ENCODE measurements around the gene ST14.
"Not testable (repeated sequence)": the region's sequence is repeated elsewhere in the genome, so short reads cannot be mapped to it uniquely, and the experiment has no call there.

The ST14 gene

DNA sequence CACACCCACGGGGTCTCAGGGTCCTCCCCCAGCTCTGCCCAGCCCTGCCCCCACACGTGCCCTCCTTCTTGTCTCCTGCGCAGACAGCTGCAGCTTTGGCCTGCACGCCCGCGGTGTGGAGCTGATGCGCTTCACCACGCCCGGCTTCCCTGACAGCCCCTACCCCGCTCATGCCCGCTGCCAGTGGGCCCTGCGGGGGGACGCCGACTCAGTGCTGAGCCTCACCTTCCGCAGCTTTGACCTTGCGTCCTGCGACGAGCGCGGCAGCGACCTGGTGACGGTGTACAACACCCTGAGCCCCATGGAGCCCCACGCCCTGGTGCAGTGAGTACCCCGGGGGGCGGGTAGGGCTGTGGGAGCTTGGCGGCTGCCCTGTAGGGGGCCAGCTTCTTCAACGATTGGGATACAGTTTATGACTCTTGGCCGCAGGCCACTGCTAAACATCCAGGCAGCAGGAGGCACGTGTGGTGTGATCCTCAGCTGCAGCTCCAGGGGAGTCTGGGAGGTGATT lies 30.8 kb downstream of the ST14 start:
- DNase-seq = no peak

DNA sequence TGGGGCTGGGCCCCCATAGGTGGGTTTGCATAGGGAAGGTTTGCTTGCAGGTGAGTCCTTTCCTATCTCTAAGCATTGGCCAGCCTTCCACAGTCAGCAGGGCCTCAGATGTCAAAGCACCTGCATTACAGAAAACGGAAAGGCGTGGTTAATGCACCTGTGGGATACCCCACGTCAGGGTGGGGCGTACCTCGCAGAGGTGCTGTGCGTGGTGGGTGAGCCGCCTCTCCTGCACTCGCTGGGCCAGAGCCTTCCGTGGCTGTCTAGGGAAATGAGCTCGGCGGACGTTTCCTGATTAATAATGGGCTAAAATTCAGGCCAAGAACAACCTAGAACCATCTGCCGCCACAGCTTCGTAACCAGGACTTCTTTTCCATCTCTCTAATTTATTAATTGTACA lies 32.3 kb downstream of the ST14 start:
- DNase-seq = no peak

DNA sequence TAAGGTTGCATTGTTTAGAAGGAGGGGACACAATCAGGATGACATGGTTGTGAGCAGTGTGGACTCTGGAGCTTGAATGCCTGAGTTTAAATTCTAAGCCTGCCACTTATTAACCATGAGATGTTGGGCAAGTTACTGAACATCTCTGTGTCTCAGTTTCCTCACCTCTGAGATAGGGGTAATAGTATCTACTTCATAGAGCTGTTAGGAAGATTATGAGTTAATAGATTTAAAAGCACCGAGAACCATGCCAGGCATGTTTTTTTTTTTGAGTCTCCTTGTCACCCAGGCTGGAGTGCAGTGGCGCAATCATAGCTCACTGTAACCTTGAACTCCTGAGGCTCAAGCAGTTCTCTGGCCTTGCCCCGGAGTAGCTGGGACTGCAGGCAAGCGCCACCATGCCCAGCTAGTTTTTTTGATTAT lies 33.3 kb downstream of the ST14 start:
- no peak for DNase-seq

DNA sequence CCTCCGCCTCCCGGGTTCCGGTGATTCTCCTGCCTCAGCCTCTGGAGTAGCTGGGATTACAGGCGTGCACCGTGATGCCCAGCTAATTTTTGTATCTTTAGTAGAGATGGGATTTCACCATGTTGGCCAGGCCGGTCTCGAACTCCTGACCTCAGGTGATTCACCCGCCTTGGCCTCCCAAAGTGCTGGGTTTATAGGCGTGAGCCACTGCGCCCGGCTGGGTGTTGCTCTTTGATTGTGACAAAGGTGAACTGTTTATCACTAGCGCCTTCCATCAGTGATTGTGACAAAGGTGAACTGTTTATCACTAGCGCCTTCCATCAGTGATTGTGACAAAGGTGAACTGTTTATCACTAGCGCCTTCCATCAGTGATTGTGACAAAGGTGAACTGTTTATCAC lies 34.0 kb downstream of the ST14 start:
- not testable (repeated sequence) for DNase-seq

DNA sequence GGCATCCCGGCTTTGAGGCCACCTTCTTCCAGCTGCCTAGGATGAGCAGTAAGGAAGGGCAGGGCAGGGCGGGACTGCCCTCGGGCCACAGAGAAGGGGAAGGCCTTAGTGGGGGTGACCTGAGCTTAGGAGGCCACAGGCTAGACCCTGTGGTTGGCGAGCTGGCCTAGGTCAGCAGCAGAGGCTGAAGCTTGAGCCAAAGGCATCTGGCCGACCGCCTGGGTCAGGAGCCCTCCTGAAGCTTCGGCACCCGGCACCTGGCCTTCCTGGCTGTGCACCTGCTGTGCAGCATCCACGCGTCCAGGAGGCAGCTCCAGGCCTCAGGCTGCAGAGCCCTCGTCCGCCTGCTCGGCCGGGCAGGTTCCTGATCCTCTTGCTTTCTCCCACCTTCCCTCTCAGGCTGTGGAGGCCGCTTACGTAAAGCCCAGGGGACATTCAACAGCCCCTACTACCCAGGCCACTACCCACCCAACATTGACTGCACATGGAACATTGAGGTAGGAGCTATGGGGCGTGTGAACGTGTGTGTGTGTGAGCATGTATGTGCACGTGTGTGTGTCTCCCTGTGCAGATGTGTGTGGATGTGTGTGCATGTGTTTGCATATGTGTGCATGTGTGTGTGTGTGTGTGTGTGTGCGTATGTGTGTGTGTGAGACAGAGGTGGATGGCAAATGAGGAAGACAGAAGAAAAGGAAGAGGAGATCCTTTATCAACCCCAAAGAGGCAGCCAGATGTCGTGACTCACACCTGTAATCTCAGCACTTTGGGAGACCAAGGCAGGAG lies 34.9 kb downstream of the ST14 start:
- no peak for DNase-seq

DNA sequence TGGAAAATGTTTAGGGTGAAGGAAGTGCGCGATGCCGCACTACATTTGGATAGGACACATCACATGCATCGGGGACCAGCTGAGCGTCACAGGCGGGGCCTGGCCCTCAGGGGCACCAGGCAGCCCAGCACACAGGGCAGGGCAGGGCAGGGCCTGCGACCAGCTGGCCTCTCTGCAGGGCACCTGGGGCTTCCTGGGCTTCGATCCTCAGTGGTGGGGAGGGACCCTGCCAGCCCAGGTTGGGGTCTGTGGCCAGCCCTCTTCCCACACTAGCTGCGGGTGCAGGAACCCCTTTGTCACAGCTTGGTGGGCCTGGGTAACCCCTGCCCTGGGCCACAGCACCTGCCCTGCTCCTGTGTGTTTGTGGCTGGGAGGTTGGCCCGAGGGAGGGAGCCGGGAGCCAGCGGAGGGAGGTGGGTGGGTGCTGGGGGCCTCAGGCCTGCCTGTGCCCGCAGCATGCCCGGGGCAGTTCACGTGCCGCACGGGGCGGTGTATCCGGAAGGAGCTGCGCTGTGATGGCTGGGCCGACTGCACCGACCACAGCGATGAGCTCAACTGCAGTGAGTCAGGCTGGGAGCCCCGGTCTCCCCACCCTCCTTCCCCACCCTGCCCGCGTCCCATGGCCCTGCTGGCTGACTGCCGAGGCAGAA lies 37.9 kb downstream of the ST14 start:
- no peak for DNase-seq

DNA sequence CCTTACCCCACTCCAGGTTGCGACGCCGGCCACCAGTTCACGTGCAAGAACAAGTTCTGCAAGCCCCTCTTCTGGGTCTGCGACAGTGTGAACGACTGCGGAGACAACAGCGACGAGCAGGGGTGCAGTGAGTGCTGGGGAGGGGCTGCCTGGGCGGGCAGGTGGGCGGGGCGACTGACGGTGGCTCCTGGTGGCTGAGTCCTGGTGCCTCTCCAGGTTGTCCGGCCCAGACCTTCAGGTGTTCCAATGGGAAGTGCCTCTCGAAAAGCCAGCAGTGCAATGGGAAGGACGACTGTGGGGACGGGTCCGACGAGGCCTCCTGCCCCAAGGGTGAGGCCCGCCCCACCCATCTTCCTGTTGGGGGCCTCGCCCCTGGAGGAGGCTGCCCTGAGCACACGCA lies 38.7 kb downstream of the ST14 start:
- DNase-seq = no peak

DNA sequence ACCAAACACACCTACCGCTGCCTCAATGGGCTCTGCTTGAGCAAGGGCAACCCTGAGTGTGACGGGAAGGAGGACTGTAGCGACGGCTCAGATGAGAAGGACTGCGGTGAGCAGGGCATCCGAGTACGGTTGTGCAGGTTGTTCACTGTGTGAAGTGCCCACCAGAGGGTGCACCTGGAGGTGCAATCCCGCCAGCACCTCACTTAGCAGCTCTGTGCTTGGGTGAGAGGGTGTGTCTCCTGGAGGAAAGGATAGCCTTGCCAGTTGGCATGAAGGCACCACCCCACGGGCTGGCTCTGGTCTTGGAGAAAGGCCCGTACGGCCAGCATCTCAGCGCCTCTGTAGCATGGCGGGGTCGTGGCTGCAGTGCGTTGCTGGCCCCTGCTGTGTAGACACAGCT lies 39.4 kb downstream of the ST14 start:
- no peak for DNase-seq

DNA sequence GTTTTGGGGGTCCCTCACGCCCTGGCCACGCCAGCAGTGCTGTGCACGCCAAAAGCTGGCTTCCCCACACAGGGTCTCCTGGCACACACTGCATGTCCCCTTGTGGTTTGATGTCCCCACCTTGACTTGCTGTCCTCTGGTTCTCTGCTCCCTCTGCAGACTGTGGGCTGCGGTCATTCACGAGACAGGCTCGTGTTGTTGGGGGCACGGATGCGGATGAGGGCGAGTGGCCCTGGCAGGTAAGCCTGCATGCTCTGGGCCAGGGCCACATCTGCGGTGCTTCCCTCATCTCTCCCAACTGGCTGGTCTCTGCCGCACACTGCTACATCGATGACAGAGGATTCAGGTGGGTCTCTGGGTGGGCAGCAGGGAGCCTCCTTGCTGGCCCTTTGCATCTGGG lies 40.2 kb downstream of the ST14 start:
- no peak for DNase-seq

DNA sequence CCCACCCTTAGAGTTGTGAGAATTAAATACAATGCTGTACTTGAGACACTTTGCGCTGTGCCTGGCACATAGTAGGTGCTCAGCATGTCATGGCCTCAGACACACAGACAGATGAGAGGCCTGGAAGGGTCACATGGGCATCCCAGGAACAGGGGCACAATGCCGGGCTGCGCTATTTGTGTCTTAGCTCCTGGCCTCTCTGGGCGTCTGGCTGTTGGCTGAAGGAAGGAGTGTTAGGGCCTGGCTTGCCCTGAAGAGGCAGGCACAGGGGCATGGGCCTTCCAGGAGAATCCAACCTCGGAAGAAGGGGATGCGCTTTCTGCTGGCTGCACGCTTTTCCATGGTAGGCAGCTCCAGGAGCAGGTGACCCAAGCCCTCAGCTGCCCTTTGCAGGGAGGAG lies 41.4 kb downstream of the ST14 start:
- DNase-seq = no peak

DNA sequence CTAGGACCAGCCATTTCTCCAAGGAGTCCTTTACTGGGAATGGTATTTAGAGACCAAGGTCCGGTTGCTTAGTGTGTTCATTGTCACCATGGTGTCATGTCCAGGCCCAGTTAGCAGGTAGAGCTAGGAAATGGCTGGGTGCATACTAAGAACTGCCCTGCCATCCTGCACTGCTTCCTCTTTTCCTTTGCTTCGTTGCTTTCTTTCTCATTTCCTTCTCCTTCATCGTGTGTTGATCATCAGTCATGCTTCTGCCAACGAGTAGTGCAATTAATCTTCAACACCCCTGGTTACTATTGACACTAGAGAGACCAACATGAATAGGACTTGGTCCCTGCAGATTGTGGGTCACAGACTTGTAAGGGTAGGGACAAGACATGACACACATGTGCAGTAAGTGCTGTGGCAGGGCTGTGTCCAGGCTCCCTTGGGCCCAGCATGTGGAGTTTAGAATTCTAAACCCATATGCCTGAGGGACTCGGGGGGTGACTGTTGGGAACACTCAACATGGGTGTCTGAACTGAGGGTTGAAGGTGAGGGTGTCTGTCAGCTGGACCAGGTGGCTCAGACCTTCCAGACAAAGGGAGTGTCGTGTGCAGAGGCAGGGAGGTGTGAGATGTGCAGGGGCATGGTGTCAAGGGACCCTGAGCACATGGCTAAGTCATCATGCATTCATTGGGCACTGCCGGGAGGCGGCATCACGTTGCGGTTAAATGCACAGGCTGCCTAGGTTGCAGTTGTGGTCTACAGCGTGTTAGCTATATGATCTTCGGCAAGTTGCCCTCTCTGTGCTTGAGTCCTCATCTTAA lies 42.6 kb downstream of the ST14 start:
- no peak for DNase-seq

DNA sequence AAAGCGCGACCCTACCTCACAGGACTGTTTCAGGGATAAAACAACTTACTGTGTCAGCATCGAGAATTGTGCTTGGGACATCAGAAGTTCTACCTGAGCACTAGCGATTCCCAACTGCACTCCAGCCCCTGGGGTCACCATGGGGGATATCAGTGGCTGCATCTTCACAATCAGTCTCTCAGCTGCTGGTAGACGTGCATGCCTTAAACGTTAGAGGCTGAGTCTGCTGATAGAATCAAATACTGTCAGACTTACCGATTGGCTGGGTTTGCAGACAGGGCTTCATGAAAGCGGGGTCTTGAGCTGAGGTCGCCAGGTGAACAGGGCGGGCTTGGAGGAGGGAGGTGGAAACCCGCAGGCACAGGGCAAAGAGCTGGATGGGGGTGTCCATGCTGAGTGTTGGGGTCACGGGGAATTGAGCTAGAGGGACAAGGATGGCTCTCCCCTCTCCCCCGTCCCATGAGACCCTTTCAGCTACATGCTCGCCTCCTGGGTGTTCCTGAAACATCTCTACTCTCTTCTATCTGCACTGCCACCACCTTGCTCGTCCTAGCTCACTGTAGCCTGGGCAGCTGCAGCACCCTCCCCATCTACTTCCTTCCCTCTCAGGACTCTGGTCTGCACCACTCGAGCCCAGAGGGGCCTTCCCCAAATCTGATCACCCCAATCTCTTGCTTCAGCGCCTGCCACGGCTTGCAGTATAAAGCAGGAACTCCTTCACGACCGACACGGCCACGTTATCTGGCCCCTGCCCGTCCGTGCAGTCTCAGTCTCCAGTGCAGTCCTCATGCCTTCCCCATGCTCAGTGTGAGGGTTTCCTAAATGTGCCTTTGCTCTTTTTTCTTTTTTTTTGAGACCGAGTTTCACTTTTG lies 43.5 kb downstream of the ST14 start:
- DNase-seq = no peak

DNA sequence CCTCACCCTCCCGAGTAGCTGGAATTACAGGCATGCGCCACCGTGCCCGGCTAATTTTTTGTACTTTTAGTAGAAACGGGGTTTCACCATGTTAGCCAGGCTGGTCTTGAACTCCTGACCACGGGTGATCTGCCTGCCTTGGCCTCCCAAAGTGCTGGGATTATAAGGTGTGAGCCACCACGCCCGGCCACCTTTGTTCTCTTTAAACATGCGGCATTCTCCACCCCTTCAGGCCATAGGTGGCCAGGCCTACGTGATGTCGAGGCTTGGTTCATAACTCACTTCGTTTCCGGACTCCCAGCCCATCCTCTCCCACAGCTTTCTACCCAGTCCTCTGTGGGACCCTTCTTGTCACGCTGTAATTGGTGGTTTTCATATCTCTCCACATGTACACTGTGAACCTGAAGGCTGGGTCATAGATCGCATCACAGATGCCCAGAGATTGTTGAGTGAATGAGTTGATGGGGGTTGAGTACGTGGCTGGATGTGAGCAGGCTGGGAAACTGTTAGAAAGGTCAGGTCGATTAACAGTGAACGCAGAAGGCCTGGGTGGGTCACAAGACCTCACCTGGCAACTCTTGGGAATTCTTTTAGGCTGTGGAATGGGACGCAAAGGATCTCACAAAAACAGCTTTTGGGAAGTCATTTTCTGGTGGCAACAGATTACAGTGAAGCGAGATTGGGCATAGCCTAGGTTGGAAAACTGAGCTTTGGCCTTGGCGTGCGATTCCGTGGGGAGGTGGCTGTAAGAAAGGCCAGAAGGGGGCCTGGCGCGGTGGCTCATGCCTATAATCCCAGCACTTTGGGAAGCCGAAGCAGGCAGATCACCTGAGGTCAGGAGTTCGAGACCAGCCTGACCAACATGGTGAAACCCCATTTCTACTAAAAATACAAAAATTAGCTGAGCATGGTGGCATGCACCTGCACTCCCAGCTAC lies 44.5 kb downstream of the ST14 start:
- DNase-seq = no peak

DNA sequence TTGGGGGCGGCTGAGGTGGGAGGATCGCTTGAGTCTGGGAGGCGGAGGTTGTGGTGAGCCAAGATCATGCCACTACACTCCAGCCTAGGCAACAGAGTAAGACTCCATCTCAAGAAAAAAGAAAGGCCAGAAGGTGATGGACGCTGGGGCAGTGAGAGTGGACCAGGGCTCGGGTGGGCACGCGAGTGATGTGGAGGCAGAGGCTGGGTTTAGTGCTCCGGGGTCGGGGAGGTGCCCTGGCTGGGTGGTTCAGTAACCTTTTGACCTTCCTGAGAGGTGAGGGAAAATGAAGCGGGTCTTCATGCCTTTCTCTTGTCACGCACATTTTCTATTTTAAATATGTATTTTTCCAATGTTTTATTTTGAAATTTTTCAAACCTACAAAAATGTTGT lies 45.1 kb downstream of the ST14 start:
- DNase-seq = no peak

DNA sequence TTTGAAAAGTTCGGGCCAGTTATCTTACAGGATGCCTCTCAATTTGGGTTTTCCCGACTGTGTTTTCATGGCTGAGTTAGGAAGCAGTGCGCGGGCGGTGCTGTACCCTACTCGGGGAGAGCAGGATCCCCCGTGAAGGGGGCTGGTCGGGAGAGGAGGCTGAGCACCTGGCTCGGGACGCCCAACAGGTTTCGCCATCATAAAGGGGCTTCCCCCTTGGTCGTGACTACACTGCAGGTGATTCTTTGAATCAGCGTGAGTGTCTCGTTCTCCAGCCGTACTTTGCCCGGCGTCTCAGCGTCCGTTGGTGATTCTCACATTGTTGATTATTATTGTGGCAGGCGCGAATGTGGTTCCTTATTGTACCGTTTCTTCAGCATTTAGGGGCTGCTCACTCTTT lies 46.6 kb downstream of the ST14 start:
- no peak for DNase-seq

DNA sequence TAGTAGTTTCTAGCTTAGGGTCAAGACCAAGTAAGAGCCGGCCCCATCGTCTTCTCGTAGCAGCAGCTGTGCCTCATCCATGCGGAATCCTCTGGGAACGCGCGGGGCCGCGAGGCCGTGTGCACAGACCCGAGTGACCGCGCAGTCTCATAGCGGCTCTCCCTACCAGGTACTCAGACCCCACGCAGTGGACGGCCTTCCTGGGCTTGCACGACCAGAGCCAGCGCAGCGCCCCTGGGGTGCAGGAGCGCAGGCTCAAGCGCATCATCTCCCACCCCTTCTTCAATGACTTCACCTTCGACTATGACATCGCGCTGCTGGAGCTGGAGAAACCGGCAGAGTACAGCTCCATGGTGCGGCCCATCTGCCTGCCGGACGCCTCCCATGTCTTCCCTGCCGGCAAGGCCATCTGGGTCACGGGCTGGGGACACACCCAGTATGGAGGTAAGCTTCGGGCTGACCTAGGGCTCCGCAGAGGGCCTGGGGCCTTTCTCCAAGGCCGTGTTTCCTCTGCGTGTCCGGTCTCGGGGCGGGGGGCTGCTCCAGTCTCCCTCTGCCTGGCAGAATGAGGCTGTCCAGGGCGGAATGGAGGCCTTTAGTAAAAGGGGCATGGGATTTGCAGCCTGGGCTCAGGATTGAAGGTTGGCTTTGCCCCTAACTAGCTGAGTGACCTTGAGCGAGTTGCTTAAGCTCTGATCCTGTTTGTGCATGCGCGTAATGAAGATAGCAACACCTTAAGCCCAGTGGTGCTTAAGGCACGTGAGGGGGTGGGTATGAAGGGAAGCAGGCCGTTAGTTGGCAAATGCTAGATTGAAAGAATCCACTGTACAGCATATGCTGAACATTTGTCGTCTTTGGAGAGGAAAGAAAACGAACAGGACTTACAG lies 48.9 kb downstream of the ST14 start:
- DNase-seq = no peak

DNA sequence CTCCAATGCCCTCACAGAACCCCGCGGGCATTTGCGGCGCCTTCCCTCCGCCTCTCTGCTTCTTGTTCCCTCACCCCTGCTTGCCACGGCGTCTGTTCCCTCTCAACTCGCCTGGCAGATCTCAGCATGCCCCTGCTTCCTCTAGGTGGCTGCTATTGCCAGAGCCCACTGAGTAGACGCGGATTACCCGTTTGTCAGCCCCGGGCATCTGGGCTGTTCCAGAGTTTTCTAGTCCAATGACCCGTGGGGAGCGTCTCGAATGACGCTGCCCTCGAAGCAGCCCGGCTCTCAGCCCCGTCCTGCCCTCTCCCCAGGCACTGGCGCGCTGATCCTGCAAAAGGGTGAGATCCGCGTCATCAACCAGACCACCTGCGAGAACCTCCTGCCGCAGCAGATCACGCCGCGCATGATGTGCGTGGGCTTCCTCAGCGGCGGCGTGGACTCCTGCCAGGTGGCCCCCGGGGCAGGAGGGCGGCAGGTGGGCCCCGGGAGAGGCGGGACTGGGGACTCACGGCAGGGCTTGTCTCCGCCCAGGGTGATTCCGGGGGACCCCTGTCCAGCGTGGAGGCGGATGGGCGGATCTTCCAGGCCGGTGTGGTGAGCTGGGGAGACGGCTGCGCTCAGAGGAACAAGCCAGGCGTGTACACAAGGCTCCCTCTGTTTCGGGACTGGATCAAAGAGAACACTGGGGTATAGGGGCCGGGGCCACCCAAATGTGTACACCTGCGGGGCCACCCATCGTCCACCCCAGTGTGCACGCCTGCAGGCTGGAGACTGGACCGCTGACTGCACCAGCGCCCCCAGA lies 49.7 kb downstream of the ST14 start:
- no peak for DNase-seq

DNA sequence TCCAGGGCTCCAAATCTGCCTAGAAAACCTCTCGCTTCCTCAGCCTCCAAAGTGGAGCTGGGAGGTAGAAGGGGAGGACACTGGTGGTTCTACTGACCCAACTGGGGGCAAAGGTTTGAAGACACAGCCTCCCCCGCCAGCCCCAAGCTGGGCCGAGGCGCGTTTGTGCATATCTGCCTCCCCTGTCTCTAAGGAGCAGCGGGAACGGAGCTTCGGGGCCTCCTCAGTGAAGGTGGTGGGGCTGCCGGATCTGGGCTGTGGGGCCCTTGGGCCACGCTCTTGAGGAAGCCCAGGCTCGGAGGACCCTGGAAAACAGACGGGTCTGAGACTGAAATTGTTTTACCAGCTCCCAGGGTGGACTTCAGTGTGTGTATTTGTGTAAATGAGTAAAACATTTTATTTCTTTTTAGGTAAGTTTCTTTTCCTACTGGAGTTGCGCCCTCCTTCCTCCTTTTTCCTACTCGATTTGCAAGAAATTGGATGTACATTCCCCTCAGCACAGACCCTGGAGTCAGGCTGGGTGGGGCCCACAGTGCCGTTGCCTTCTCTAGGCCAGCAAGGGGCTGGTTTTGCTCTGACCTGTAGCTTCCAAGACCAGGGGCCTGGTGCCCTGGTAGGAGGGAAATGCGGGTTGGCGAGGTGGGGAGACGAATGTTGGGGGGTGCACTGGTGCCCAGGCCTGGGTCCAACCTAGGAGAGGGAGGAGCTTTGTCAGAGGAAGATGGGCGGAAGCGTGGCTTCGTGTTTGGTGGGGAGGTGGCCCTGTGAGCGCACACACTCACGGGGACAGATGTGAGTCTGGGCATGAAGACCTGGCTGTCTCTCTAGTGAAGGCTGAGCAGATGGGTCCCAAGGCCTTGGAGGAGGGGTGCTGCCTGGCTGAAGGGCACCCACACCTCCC lies 50.6 kb downstream of the ST14 start:
- no peak for DNase-seq

DNA sequence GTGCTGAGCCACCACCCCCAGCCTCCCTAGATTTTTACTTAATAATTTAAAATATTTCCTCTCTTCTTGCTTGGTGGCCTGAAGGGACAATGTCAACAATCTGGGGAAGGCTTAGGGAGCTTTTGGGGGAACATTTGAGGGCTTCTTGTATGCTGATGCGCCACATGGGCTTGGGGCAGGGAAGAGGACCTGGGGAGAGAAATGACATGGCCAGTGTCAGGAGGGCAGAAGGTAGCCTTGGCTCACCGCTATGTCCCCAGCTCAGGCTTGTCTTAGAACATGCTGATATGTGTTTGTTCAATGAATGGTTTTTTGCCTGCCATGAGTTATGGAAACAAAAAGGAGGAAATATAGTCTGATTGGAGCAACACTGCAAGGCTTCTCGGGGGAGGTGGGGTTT lies 51.6 kb downstream of the ST14 start:
- no peak for DNase-seq
